SU-DHL-6 (cell line): Measurements from ENCODE around the gene SLC24A3.

Experiments used
- CTCF ChIP-seq: fragments of 200-600 bp; sonication (generic); IDR thresholded peaks from one replicate; pipeline ENCODE4 v1.5.1; 2017; ENCODE audit warnings: antibody characterized with exemption, mild to moderate bottlenecking, low read length, moderate library complexity; ENCODE audit not compliant: insufficient read depth, poor library complexity, severe bottlenecking
- EZH2phosphoT487 ChIP-seq: fragments of 200-600 bp; sonication (generic), shearing (Covaris generic); conservative IDR thresholded peaks from 2 replicates; pipeline ENCODE4 v1.6.1; 2018; ENCODE audit warnings: mild to moderate bottlenecking, antibody characterized with exemption, low read length, moderate library complexity, mixed read lengths

- TF ChIP-seq CTCF = no peak
- TF ChIP-seq EZH2phosphoT487 = no peak
Measured at GRCh38 chr20:19693508-19693907, 481.1 kb downstream of the SLC24A3 start.
